Nasal cavity respiratory epithelium epithelial cell of viscerocranial mucosa (primary cell): ENCODE results near the gene RHOH. TPM values are rescaled to one million over a fixed set of nuclear protein-coding genes. Genes with fewer than 3 reads are reported as not detected.

Experiments used
- total RNA-seq: library from RNA; depleted of rRNA; stranded (reverse); fragments of >200 nt; gene quantifications from 2 replicates; pipeline ENCODE4 v1.2.3, GENCODE V29; 2014

The RHOH gene
- not detected in 2 replicates for total RNA-seq

DNA sequence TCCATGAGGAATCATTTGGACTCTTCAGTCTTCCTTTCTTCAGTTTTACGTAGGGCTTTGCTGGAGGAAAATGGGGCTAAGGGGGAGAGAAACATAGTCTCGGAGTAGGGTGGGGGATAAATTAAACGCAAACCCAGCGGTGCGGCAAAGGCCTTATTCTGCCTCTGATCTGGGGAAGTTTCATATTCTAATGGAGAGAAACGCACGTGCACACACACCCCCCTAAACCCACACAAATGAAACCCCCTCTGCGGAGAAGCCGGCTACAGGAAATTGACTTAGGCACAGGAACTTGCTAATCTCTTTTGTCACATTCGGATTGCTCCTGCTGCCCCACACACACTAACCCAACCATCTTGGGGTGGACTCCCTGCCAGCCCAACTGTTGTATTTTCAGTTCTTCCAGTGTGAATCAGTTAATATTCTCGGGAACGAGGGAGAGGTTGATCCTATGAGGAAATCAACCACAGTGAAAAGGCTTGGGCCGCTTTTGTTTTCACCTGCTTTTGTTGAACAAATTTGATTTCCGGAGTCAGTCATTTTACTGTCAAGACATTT is at the start of gene RHOH:
RHOH (plus strand) TSS at position 308 of the 558 bp plus-strand sequence. CDS start 46,356 bp downstream, outside the sequence.

Other genes with a start within 250 kb of the RHOH start
- gene PDS5A, start 219.1 kb upstream of the RHOH start, total RNA-seq: 68.0 and 111 TPM in 2 replicates
- 5.8 and 11.3 TPM in 2 replicates for gene N4BP2, start 140.2 kb upstream of the RHOH start, total RNA-seq
- gene CHRNA9, start 138.3 kb downstream of the RHOH start, total RNA-seq: under 0.01 and 0.14 TPM in 2 replicates